Heart left ventricle (tissue), 16 donors: ENCODE results near the gene ERBIN. TPM values are rescaled to one million over a fixed set of nuclear protein-coding genes. Genes with fewer than 3 reads are reported as not detected.

ENCODE experiments used
- ATAC-seq, 4 donors: fragments of 200-7000 bp; cut with Tn5 transposase; one replicate each; pipeline ENCODE4 v1.9.1; 2020 to 2022; ENCODE audit warnings: moderate library complexity in 4 of 4, mild to moderate bottlenecking in 3 of 4, moderate number of reproducible peaks in 1 of 4
- DNase-seq, 5 donors: peaks; one replicate each; pipeline ENCODE4 v3.0.0-alpha.2; 2020
- H3K27ac ChIP-seq, 12 donors: fragments of 200-600 bp; sonication (generic) in 4 of 12; one replicate each; pipeline versions ENCODE4 v1.5.0 to v1.8.0; 2016 to 2022; ENCODE audit warnings: mild to moderate bottlenecking in 2 of 12
- H3K27me3 ChIP-seq, 9 donors: fragments of 200-600 bp; sonication (generic) in 2 of 9; one replicate each; pipeline versions ENCODE4 v1.5.1 to v1.8.0; 2016 to 2022; ENCODE audit warnings: mild to moderate bottlenecking in 3 of 9
- H3K36me3 ChIP-seq, 9 donors: fragments of 200-600 bp; sonication (generic) in 2 of 9; one replicate each; pipeline versions ENCODE4 v1.5.0 to v1.8.0; 2018 to 2022; ENCODE audit warnings: mild to moderate bottlenecking in 2 of 9
- H3K4me1 ChIP-seq, 12 donors: fragments of 200-600 bp; sonication (generic) in 4 of 12; one replicate each; pipeline versions ENCODE4 v1.5.0 to v1.8.0; 2016 to 2022; ENCODE audit warnings: mild to moderate bottlenecking in 3 of 12
- H3K4me3 ChIP-seq, 12 donors: fragments of 200-600 bp; sonication (generic) in 4 of 12; one replicate each; pipeline versions ENCODE4 v1.5.0 to v1.8.0; 2017 to 2022; ENCODE audit warnings: mild to moderate bottlenecking in 9 of 12, moderate library complexity in 4 of 12
- H3K9me3 ChIP-seq, 12 donors: fragments of 200-600 bp; sonication (generic) in 4 of 12; one replicate each; pipeline versions ENCODE4 v1.5.0 to v1.8.0; 2016 to 2022; ENCODE audit warnings: mild to moderate bottlenecking in 1 of 12
- POLR2A ChIP-seq, 2 donors: fragments of 450-650 bp; IDR thresholded peaks; one replicate each; pipeline ENCODE4 v1.6.1; 2017; ENCODE audit warnings: antibody characterized with exemption in 2 of 2, mild to moderate bottlenecking in 2 of 2, moderate library complexity in 2 of 2
- WGBS, 4 donors: extraction: QIAGEN DNeasy Blood & Tissue Kit in 2 of 4; methylation state at CpG; one replicate each; pipeline versions ENCODE4 v1.1.5 to v1.1.7; 2013 to 2018; 5-methylcytosine and 5-hydroxymethylcytosine counted together
- intact Hi-C, 10 donors: fragments of 100-400 bp; cut with DNase I; formaldehyde crosslinking; loops; one replicate each; pipeline versions ENCODE4 v1.11.1 to v1.14.2; 2022
- polyA plus RNA-seq, 2 donors: library from polyadenylated mRNA; stranded (reverse); fragments of 200-250 nt; gene quantifications; one replicate each; pipeline ENCODE4 v1.2.3, GENCODE V29; 2013
- total RNA-seq, 9 donors: library from RNA; depleted of rRNA in 2 of 9; stranded (reverse); fragments of >200 nt in 2 of 9; fragmentation: NEBNext Ultra II Directional in 3 of 9; extraction: Animal tissue kit (Norgen Biotek cat#: 25700) in 3 of 9; gene quantifications; one replicate each; pipeline versions ENCODE4 v1.1.0 to v1.2.4, GENCODE V29; 2016 to 2023
- TF ChIP-seq, protein P1 (sequence below), 12 donors: fragments of 200-600 bp; sonication (generic) in 4 of 12; IDR thresholded peaks; one replicate each; pipeline versions ENCODE4 v1.5.0 to v1.8.0; 2018 to 2022; ENCODE audit warnings: antibody characterized with exemption in 12 of 12, mild to moderate bottlenecking in 5 of 12
- donor health status: ischemic (EF 13 %, LVEDD 7.1; RV severe dilation, severe dysfunction).
- donor health status: healthy with polysubstance abuse.
- donor health status: DM: no; HTN: yes; CAD: no.
- donor health status: DM: no; HTN: no; CAD: no.
- donor health status: ischemic (EF 25% LVEDD 6.9; RV normal size, moderate dysfunction).
- donor health status: ischemic (EF 25% LVEDD 5.7; RV mildly dilated, moderate dysfunction).
- donor health status: healthy.
- donor health status: DM: yes; HTN: yes; CAD: no.
- donor health status: ischemic (EF 35%, LVEDD 5.7; RV mildly dilated, moderate dysfunction).
- donor health status: nonischemic (EF 11% LVEDD 7.7; RV severe dilation, severe dysfunction).
- donor health status: DM: yes; HTN: yes; CAD: no.
- donor health status: PGD.
- donor health status: ischemic (EF 29% LVEDD 5.4; RV normal size, mild dysfunction).
- donor health status: nonischemic (EF 23%, LVEDD 6.1; RV moderate dilation, normal function).

Gene ERBIN
- total and polyA plus RNA-seq, 11 donors = 6.7 to 59.1 (median 37.5) TPM

GRCh38 chr5:66004216-66004615 lies 77.8 kb downstream of the ERBIN start:
- peaks cover 0 to 7% (median 0%) of the 10 kb centered on the region in 9 donors for H3K36me3 ChIP-seq
- intact Hi-C loops = no loop called here
- peaks cover 0 to 4% (median 0%) of the 10 kb centered on the region in 12 donors for H3K9me3 ChIP-seq
- H3K4me1 ChIP-seq = no peaks in the 10 kb centered on the region
- WGBS, 4 donors = 98% methylated on average over 14 of the region's 14 CpGs
- ATAC-seq (no peak), DNase-seq (no peak)
- no peaks in the 10 kb centered on the region for H3K27me3 ChIP-seq
- no peak overlapping the region for H3K4me3 ChIP-seq
- TF ChIP-seq, protein P1, sequence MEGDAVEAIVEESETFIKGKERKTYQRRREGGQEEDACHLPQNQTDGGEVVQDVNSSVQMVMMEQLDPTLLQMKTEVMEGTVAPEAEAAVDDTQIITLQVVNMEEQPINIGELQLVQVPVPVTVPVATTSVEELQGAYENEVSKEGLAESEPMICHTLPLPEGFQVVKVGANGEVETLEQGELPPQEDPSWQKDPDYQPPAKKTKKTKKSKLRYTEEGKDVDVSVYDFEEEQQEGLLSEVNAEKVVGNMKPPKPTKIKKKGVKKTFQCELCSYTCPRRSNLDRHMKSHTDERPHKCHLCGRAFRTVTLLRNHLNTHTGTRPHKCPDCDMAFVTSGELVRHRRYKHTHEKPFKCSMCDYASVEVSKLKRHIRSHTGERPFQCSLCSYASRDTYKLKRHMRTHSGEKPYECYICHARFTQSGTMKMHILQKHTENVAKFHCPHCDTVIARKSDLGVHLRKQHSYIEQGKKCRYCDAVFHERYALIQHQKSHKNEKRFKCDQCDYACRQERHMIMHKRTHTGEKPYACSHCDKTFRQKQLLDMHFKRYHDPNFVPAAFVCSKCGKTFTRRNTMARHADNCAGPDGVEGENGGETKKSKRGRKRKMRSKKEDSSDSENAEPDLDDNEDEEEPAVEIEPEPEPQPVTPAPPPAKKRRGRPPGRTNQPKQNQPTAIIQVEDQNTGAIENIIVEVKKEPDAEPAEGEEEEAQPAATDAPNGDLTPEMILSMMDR (IDR thresholded peaks at IDR 0.05) = no peak
- TF ChIP-seq POLR2A (IDR thresholded peaks at IDR 0.05) = no peak
- H3K27ac ChIP-seq = no peak overlapping the region

DNA sequence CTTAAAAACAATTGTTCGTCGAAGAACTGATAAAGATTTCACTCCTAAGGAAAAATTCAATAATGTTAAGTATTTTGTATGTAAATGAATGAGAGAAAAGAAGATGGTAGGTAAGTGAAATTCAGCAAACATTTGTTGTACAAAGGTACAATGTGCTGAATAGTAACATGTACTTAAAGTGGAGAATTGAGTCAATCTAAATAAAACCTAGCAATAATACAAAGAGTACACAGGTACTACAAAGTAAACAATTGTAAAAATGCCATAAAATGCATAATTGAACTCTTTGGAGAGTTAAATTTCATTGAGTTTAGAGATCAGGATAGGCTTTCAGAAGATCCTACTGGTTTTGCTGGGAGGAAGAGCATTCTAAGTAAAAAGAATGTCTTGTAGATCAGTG lies 82.9 kb downstream of the ERBIN start:
- Histone ChIP-seq H3K27ac (no peak overlapping the region), H3K27me3 (no peaks in the 10 kb centered on the region), H3K9me3 (no peaks in the 10 kb centered on the region), H3K36me3 (peaks cover 0 to 24% (median 13%) of the 10 kb centered on the region in 9 donors), H3K4me1 (peaks cover 0 to 9% (median 0%) of the 10 kb centered on the region in 12 donors), H3K4me3 (no peak overlapping the region)
- ATAC-seq (no peak), DNase-seq (no peak)
- intact Hi-C loops = no loop called here
- no peak for TF ChIP-seq POLR2A (IDR thresholded peaks at IDR 0.05)
- TF ChIP-seq, protein P1 (IDR thresholded peaks at IDR 0.05) = no peak
- 95 to 99% (median 98%) methylated on average over 2 of the region's 2 CpGs for WGBS, 4 donors

DNA sequence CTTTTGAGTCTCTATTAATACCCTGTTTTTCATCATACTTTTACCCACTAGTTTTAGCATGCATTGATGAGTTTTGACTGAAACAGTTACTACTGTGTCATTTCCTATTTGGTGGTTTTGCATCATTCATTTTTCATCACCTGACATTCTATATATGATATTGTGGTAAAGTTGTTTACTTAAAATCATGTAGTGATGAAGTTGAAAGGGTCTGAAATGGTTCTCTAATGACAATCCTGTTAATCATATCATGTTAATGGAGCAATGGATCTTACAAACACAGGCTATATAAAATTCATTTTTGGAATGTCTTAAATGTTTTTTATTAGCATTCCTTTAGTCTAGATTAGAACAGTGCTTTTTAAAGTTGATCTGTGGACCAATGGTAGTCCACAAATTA lies 84.1 kb downstream of the ERBIN start:
- H3K27ac ChIP-seq = no peak overlapping the region
- no peaks in the 10 kb centered on the region for H3K9me3 ChIP-seq
- DNase-seq = no peak
- no peak overlapping the region for H3K4me3 ChIP-seq
- ATAC-seq = no peak
- intact Hi-C loops = loop anchor here in 2 of 10 donors (5.0 to 10.0 kb wide), 2 partner anchors 83 to 86 kb away; partner anchors contain the start of gene ERBIN (in 2 of the 2)
- peaks cover 0 to 36% (median 22%) of the 10 kb centered on the region in 9 donors for H3K36me3 ChIP-seq
- H3K27me3 ChIP-seq = no peaks in the 10 kb centered on the region
- TF ChIP-seq, protein P1 (IDR thresholded peaks at IDR 0.05) = no peak
- no peak for TF ChIP-seq POLR2A (IDR thresholded peaks at IDR 0.05)
- H3K4me1 ChIP-seq = peaks cover 0 to 9% (median 0%) of the 10 kb centered on the region in 12 donors

DNA sequence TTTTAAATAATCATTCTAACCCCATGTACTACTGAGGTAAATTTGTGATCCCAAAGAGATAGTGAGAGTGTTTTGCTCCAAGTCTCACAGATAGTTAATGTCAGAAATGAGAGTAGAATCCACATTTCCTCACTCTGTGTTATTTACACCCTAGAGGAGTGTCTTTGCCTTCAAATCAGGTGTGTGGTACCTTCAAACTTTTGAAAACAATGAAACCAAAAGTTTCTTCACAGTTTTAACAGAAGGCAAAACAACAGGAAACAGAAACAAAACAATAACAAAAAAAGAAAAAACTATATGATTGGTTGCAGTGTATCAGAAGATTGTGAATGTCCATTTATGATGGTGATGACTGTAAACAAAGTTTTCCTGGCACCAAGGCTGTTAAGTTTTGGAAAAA lies 85.9 kb downstream of the ERBIN start:
- H3K27ac ChIP-seq = no peak overlapping the region
- intact Hi-C loops = loop anchor here in 2 of 10 donors (5.0 to 10.0 kb wide), 2 partner anchors 85 to 87 kb away; partner anchors contain the start of gene ERBIN (in 2 of the 2)
- H3K36me3 ChIP-seq = peaks cover 0 to 46% (median 36%) of the 10 kb centered on the region in 9 donors
- H3K4me3 ChIP-seq = no peak overlapping the region
- DNase-seq = no peak
- no peaks in the 10 kb centered on the region for H3K27me3 ChIP-seq
- no peaks in the 10 kb centered on the region for H3K9me3 ChIP-seq
- TF ChIP-seq POLR2A (IDR thresholded peaks at IDR 0.05) = no peak
- TF ChIP-seq, protein P1 (IDR thresholded peaks at IDR 0.05) = no peak
- ATAC-seq = no peak
- H3K4me1 ChIP-seq = peaks cover 0 to 9% (median 0%) of the 10 kb centered on the region in 12 donors
